Measurements from ENCODE around the gene RXFP1. TPM values are rescaled to one million over a fixed set of nuclear protein-coding genes. Genes with fewer than 3 reads are reported as not detected.

Gene RXFP1
- polyA plus RNA-seq, 1 of the 3 experiments (the other 2 are of a cell fraction): not detected

DNA sequence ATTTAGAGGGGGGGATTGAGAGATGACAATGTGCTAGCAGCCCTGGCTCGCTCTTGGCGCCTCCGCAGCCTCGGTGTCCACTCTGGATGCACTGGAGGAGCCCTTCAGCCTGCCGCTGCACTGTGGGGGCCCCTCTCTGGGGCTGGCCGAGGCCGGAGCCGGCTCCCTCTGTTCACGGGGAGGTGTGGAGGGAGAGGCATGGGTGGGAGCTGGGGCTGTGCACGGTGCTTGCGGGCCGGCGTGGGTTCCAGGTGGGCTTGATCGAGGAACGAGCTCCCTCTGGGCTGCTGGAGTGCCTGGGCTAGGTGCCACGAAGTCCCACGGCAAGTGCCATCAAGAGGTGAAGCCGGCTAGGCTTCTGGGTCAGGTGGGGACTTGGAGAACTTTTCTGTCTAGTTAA lies 143.1 kb downstream of the RXFP1 start:
- WGBS (ENCODE audit: low lambda C conversion rate): 99% methylated on average over 10 of the region's 18 CpGs
- Histone ChIP-seq H2AFZ (ENCODE audit: low read depth) (no peak overlapping the region), H3K36me3 (replicated peaks in 1 of 2; ENCODE audit: control insufficient read depth in 1 of 2, insufficient read depth in 2 of 2, low read length in 1 of 2) (peaks cover 14 to 16% of the 10 kb centered on the region in 2 experiments), H3F3A (replicated peaks; ENCODE audit: insufficient read depth) (peaks cover 12% of the 10 kb centered on the region), H3K9ac (no peak overlapping the region), H3K9me3 (no peaks in the 10 kb centered on the region), H4K20me1 (ENCODE audit: insufficient read depth) (peaks cover 12% of the 10 kb centered on the region; the same call in 1 of the 2 replicates), H3K27ac (ENCODE audit: low read depth in 2 of 2, low read length in 1 of 2) (no peak overlapping the region), H3K4me1 (ENCODE audit: control insufficient read depth in 1 of 2, insufficient read depth in 2 of 2, low read depth in 1 of 2, low read length in 1 of 2) (peaks cover 0 to 11% of the 10 kb centered on the region in 2 experiments; a peak in 3 of 4 replicates), H3K9me2 (no peaks in the 10 kb centered on the region), H3K27me3 (ENCODE audit: insufficient read depth) (no peaks in the 10 kb centered on the region), H3K4me2 (no peak overlapping the region), H3K4me3 (ENCODE audit: low read depth in 2 of 2, low read length in 1 of 2) (no peak overlapping the region), H3K79me2 (ENCODE audit: insufficient read depth) (peaks cover 36% of the 10 kb centered on the region)
- POLR2A ChIA-PET: no interaction called here
- CTCF ChIA-PET: no interaction called here
- no peak for TF ChIP-seq TCF12 (IDR thresholded peaks at IDR 0.05)
- TF ChIP-seq, protein P1, sequence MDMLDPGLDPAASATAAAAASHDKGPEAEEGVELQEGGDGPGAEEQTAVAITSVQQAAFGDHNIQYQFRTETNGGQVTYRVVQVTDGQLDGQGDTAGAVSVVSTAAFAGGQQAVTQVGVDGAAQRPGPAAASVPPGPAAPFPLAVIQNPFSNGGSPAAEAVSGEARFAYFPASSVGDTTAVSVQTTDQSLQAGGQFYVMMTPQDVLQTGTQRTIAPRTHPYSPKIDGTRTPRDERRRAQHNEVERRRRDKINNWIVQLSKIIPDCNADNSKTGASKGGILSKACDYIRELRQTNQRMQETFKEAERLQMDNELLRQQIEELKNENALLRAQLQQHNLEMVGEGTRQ (IDR thresholded peaks at IDR 0.05; ENCODE audit: borderline replicate concordance, low read depth, low read length): no peak
- TF ChIP-seq ZBTB33 (IDR thresholded peaks at IDR 0.05; ENCODE audit: borderline replicate concordance, low read depth): no peak
- no peak for TF ChIP-seq ELF1 (IDR thresholded peaks at IDR 0.05)
- no peak for TF ChIP-seq GABPA (IDR thresholded peaks at IDR 0.05; ENCODE audit: low read depth)
- TF ChIP-seq EP300 (IDR thresholded peaks at IDR 0.05; ENCODE audit: borderline replicate concordance in 1 of 2, low read depth in 1 of 2, low read length in 1 of 2): no peak
- TF ChIP-seq TEAD4 (IDR thresholded peaks at IDR 0.05; ENCODE audit: borderline replicate concordance, insufficient read depth): no peak
- no peak for TF ChIP-seq RAD21 (IDR thresholded peaks at IDR 0.05; ENCODE audit: low read length)
- no peak for TF ChIP-seq TAF1 (IDR thresholded peaks at IDR 0.05; ENCODE audit: borderline replicate concordance, low read depth, low read length)
- TF ChIP-seq GATA2 (CRISPR knock-in tag; IDR thresholded peaks at IDR 0.05): no peak
- no peak for TF ChIP-seq PBX3 (IDR thresholded peaks at IDR 0.05)
- TF ChIP-seq, protein P2, sequence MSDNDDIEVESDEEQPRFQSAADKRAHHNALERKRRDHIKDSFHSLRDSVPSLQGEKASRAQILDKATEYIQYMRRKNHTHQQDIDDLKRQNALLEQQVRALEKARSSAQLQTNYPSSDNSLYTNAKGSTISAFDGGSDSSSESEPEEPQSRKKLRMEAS (IDR thresholded peaks at IDR 0.05; ENCODE audit: low read depth): no peak
- DNase-seq: no peak

DNA sequence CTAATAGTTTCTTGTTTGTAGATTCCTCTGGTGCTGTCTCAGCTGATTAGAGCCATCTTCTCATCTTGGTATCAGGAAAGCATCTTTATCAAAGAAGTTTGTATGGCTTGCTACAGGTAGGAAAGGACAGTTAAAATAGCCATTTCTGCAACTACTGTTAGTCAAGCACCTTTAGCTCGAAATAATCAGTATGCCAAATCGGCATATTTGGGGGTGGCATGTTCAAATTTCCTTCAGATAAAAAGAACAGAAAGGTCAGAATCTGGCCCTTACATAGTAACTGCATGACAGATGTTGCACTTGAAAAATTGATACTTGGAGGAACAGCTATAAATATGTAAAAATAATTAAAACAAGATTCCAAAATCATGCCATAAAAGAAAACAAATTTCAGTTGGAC lies 145.2 kb downstream of the RXFP1 start:
- CTCF ChIA-PET: interaction anchor here (1.1 to 3.8 kb wide), 3 partner anchors 11 to 412 kb away, joined by 3 to 19 read pairs (median 3); no protein-coding TSS in a partner anchor
- POLR2A ChIA-PET: no interaction called here
- no peak for TF ChIP-seq NRF1 (IDR thresholded peaks at IDR 0.05; ENCODE audit: low read depth, low read length)
- TF ChIP-seq RAD21 (IDR thresholded peaks at IDR 0.05; ENCODE audit: low read length): no peak
- no peak for TF ChIP-seq EP300 (IDR thresholded peaks at IDR 0.05; ENCODE audit: borderline replicate concordance in 1 of 2, low read depth in 1 of 2, low read length in 1 of 2)
- no peak for TF ChIP-seq GATA2 (CRISPR knock-in tag; IDR thresholded peaks at IDR 0.05)
- no peak for TF ChIP-seq MEF2A (IDR thresholded peaks at IDR 0.05; ENCODE audit: borderline replicate concordance, low read depth)
- TF ChIP-seq POLR2AphosphoS5 (IDR thresholded peaks at IDR 0.05; ENCODE audit: low read depth, low read length): no peak
- no peak for TF ChIP-seq TAF1 (IDR thresholded peaks at IDR 0.05; ENCODE audit: borderline replicate concordance, low read depth, low read length)
- TF ChIP-seq RFX5 (IDR thresholded peaks at IDR 0.05; ENCODE audit: low read length): no peak
- TF ChIP-seq NFIC (IDR thresholded peaks at IDR 0.05; ENCODE audit: borderline replicate concordance): no peak
- TF ChIP-seq, protein P3, sequence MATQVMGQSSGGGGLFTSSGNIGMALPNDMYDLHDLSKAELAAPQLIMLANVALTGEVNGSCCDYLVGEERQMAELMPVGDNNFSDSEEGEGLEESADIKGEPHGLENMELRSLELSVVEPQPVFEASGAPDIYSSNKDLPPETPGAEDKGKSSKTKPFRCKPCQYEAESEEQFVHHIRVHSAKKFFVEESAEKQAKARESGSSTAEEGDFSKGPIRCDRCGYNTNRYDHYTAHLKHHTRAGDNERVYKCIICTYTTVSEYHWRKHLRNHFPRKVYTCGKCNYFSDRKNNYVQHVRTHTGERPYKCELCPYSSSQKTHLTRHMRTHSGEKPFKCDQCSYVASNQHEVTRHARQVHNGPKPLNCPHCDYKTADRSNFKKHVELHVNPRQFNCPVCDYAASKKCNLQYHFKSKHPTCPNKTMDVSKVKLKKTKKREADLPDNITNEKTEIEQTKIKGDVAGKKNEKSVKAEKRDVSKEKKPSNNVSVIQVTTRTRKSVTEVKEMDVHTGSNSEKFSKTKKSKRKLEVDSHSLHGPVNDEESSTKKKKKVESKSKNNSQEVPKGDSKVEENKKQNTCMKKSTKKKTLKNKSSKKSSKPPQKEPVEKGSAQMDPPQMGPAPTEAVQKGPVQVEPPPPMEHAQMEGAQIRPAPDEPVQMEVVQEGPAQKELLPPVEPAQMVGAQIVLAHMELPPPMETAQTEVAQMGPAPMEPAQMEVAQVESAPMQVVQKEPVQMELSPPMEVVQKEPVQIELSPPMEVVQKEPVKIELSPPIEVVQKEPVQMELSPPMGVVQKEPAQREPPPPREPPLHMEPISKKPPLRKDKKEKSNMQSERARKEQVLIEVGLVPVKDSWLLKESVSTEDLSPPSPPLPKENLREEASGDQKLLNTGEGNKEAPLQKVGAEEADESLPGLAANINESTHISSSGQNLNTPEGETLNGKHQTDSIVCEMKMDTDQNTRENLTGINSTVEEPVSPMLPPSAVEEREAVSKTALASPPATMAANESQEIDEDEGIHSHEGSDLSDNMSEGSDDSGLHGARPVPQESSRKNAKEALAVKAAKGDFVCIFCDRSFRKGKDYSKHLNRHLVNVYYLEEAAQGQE (IDR thresholded peaks at IDR 0.05; ENCODE audit: low read depth, low read length): no peak
- no peak for TF ChIP-seq ELF1 (IDR thresholded peaks at IDR 0.05)
- no peak for TF ChIP-seq CHD2 (IDR thresholded peaks at IDR 0.05; ENCODE audit: low read length, partially characterized antibody)

More for the DNA sequence above, 145.2 kb downstream of the RXFP1 start:
- Histone ChIP-seq H3K27ac (ENCODE audit: low read depth in 2 of 2, low read length in 1 of 2) (no peak overlapping the region), H4K20me1 (ENCODE audit: insufficient read depth) (peaks cover 17% of the 10 kb centered on the region; the same call in 1 of the 2 replicates), H3K4me2 (no peak overlapping the region), H3K9ac (no peak overlapping the region), H3K27me3 (ENCODE audit: insufficient read depth) (no peaks in the 10 kb centered on the region), H3K4me3 (ENCODE audit: low read depth in 2 of 2, low read length in 1 of 2) (no peak overlapping the region), H3K36me3 (replicated peaks in 1 of 2; ENCODE audit: control insufficient read depth in 1 of 2, insufficient read depth in 2 of 2, low read length in 1 of 2) (peaks cover 14 to 16% of the 10 kb centered on the region in 2 experiments), H2AFZ (ENCODE audit: low read depth) (no peak overlapping the region), H3K4me1 (ENCODE audit: control insufficient read depth in 1 of 2, insufficient read depth in 2 of 2, low read depth in 1 of 2, low read length in 1 of 2) (peaks cover 7 to 16% of the 10 kb centered on the region in 2 experiments; a peak in 3 of 4 replicates), H3K9me2 (no peaks in the 10 kb centered on the region), H3F3A (replicated peaks; ENCODE audit: insufficient read depth) (peaks cover 23% of the 10 kb centered on the region), H3K9me3 (no peaks in the 10 kb centered on the region), H3K79me2 (ENCODE audit: insufficient read depth) (peaks cover 53% of the 10 kb centered on the region)
- no peak for DNase-seq
- WGBS (ENCODE audit: low lambda C conversion rate): 96% methylated on average over 2 of the region's 2 CpGs

All from SK-N-SH (cell line).